ENCODE measurements around the gene LMO1.

DNA sequence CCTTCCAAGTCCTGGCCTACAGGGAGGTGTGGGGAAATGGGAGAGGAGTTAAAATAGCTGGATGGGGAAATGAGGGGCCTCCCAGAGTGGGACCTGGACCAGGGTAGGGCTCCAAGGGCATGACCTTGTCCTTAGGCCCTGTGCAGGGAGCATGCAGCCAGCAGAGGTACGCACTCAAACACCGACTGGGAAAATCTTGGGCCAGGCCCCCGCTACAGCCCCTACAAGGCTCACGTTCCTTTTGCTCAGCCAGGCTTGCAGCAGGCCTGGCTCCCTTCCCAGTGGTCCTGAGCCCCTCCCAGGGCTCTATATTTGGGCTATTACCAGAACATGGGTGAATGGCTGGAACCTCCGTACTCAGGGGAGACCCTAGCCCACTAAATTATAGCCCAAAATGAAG, 31.3 kb downstream of the LMO1 start:
- no peak for TF ChIP-seq POLR2A (IDR thresholded peaks at IDR 0.05)
- no peak for TF ChIP-seq EP300 (IDR thresholded peaks at IDR 0.05)

All from suprapubic skin (tissue), 2 donors.